GM18502 (cell line): ENCODE data around the gene CFAP221.

Source experiments
- ATAC-seq: cut with Tn5 transposase; IDR thresholded peaks from one replicate; pipeline ENCODE4 v1.9.1; 2021; ENCODE audit warnings: mild to moderate bottlenecking; ENCODE audit not compliant: unreplicated experiment, poor library complexity

Gene CFAP221

DNA sequence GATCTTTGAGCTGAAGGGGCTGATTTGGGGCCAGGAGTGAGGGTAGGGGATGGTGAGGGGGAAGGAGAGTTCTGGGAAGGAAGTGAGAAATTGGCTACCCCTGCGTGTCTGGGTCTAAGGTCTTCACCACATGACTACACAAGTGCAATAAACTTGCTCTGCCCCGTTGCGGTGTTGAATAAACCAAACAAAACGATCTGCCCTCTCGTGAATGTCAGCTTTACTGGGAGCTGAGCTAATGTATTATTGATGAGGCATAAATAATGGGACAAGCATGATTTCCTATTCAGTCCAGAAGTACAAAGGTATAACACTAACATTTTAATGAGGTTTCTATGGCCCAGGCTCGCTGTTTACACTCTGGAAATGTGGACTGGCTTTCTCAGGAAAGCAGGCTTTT lies 8.0 kb upstream of the CFAP221 start:
- ATAC-seq = no peak

DNA sequence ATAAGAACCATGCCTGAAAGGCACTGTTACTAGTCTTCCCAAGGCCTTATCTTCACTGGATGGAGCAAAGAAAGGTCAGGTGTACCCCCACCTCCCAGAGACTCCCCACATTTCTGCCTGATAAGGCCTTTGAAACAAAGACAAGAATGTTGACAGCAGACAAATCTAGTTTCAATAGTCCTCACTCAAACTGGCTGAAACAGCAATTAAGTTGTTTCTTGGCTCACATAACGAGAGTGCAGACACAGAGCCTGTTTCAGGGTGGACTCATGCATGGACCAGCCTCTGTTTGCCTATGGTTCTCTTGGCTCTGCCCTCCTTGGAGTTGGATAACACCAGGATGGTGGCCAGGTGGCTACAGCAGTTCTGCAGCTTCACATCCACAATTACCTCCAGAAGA lies 7.5 kb upstream of the CFAP221 start:
- no peak for ATAC-seq

DNA sequence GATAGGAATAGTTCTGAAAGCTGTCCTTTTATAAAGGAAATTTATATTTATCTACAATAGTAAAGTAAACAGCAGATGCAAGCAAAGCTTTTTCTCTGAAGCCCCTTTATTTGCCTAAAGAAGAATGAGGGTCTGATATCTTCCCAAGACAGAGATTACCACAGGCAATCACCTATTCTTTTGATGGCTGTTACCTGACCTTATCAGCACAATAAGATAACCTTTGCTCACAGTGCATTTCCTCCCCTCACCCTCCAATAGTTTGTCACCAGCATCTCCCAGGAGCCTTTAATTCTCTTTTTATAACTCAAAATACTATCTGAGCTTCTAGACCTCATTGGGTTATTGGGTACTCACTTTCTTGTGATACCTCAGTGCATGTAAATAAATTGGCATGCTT lies 6.5 kb upstream of the CFAP221 start:
- ATAC-seq = no peak

DNA sequence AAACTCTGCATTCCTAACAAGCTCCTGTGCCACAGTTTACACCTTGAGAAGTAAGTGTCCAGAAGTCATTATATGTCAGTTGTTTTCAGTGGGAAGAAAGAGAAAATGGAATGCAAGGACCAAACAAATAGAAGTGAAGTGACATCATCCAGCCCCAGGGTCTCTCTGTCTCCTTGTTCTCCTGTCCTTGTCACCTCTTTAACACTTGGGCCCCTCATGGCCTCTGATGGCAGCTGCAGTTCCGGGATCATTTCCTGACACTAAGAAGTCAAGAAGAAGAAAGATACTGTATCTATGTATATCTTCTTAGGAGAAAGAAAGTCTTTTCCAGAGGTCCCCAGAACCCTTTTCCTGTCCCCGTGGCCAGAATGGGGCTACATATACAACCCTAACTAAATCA lies 2.8 kb upstream of the CFAP221 start:
- no peak for ATAC-seq

DNA sequence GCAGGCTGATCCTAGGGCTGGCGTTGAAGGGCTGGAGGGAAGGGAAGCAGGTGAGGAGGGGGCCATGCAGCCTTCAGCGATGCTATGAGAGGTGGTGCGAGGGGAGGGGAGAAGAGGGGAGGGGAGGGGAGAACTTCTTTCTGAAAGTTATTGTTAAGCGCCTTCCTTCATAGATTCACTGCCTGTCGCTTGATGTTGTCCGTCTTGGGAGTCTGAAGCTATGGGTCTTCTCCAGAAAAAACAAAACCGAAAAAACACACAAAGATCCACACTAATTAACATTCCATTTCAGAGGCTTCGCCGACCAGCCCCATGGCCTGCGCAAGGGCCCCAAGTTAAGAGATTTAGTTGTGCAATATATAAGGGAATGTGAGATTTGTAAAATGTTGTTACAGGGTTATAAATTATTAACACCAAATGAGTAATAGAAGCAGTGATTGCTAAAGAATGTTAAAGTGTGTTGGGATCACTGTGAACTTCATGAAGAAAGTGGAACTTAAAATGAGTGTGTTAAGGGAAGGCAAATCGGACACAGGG lies 758 bp downstream of the CFAP221 start:
- ATAC-seq = no peak

DNA sequence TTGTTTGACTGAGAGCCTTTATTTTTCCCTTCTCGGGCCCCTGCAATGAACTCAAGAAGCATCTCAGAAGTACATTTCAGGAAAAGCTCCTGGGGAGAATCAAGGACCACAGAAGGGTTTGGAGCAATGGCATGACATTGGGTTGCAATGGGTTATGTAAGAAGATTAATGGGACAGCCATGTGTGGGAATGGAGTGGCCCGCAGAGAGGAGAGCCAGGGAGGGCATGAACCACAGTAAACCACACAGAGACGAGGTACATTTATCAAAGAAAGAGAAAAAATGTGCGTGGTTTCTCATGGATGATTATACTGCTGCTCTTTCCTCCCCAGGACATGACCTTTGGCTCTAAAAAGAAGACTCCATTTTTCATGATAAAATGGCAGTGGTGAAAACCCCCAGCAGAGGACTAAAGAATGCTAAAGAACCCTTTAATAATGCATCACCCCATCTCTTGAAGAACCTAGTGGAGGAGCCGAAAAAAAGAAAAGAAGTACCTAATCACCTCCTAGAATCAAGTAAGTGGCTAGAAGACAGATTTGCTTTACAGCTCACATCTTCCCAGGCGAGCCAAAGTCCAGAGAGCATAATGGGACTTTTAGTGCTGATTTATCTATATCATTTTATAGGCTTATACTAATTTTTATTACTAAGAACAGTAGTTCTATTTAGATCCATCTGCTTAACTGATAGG lies 1.7 kb downstream of the CFAP221 start:
- ATAC-seq = no peak

DNA sequence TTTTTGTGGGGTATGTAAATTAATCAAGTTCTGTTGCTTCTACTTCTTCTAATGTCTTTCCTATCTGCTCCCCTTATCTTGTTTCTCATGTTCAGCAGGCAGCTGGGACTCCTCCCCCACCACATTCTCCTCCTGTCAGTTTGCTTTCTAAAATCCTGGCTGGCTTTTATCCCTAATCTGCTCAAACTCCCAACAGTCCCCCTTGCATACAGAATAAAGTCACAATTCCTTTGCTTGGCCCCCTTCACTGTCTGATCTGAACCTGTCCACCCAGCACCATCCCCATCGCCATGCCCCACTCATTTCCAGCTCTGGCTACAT lies 2.2 kb downstream of the CFAP221 start:
- no peak for ATAC-seq

DNA sequence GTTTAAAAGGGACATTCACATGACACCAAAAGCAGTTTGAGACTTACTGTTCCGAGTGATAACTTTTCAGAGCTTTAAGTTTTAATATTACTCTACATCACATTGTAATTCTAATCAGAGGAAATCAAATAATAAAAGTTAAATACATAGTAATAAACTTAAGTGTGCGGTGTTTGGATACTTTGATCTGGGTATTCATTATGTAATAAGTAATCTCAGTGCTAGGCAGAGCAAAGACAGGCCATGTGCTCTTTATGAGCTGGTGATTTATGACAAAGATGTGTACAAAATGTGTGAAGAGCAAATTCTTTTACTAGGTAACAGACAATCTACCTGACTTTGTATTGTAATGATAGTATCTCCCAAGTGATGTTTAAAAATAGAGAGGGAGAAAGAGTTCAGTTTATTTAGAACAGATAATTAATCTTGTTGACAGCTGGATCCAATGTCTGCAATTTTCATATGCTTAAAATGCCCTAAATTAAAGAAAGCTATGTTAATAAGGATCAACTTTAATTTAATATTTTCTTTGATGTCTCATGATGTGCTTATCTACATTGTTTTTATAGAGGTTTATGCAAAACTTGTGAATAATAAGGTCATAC lies 4.4 kb downstream of the CFAP221 start:
- no peak for ATAC-seq

DNA sequence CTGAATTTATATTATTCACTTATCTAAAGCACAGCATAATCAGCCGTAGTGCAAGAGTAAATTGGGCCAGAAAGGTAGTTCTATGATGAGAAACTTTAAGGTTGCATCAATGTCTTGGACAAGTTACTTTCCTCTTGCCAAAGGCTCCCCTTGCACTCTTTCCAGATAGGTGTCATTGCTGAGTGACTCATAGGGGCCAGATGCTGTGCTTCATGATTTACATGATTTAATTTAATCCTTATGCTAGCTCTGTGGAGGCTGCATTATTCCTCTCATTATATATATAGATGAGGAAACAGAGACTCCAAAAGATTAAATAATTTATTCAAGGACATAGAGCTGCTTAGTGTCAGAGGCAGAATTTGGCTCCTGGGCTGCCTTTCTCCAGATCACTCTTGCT lies 5.0 kb downstream of the CFAP221 start:
- no peak for ATAC-seq

DNA sequence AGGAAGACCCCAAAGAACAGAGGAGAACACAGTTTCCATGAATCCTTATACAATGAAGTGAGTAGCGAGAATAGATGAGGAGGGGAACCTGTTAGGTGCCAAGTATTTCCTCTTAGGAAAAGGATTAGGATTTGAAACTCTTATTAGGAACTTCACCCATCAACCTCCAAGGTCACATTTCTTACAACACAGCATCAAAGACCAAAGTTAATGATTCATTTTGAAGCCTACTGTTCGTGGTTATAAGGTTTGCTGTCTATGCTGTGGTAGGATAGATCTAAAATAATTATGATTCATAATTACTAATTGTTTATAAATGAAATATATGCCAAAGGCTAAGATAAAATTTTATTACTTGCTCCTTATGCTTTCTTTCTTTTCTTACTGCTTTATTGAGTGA lies 6.1 kb downstream of the CFAP221 start:
- no peak for ATAC-seq

DNA sequence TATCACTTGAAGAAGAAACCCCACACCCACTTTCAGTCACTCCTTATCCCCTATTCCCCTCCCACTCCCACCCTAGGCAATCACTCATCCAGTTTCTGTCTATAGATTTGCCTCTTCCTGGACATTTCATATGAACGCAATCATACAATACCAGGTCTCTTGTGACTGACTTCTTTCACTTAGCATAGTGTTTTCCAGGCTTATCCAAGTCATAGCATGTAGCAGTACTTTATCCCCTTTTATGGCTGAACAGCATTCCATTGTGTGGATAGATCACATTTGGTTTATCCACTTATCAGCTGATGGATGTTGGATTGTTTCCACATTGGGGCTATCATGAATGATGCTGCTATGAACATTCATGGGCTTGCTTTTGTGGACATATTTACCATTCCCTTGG lies 6.6 kb downstream of the CFAP221 start:
- no peak for ATAC-seq

DNA sequence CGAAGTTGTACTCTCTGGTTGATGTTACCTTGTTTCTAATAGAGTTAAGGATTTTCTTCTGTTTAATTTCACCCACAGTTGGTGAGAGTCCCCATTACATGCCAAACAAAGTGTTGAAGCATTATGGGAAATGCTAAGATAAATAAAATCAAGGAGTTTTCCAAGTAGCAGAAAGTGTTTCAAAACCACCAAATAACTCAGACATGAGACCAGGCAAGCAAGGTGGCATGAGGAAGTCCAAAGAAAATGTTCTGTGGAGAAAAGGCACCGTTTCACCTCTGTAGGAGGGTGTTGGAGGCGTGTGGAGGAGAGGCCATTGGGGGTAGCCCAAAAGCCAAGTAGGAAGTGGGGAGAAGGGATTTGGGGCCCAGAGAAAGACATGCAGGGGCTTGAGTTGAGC lies 8.7 kb downstream of the CFAP221 start:
- ATAC-seq = no peak

DNA sequence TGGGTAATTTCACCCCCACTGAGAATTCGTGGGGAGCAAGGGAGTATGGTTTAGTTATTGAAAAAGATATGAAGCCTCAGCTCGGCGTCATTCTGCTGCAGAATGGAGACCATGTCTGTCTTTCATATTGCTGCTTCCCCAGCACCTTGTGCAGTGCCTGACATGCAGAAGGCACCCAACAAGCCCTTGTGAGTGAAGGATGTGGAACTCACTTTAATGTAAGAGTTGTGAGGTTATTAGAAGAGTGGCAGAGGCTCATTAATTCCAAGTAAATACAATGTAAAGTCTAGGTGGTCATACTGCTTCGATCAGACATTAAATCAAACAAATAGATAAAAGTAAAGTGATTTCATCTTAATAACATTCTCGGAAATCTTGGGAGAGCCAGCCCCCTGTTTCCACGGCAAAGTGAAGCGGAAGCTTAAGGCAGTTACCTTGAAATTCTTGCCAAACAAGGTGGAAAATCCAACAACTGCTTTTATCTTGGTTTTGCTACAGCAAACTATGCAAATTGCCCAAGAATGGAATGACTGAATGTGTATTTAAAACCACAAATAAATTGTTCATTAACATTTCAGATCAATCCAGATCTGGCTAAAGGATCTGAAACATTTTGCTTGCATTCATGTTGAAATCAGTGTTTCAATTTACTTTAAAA lies 9.6 kb downstream of the CFAP221 start:
- ATAC-seq = no peak

DNA sequence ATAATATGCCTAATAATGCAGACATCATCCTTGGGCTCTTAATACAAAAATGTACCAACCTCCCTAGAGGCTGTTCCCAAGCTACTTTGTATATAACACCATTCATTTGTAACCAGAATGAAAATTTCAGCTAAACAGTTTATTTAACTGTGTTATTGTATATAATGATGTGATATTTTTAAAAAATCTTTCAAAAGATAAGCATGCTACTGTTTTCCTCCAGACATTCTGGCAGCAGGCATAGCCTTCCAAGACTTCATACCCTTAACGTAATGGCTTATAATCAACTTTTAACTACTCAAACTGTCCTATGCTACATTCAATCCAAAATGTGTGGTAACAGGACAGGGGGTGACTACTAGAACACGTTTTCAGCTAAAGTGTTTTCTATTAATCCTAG lies 21.2 kb downstream of the CFAP221 start:
- no peak for ATAC-seq

DNA sequence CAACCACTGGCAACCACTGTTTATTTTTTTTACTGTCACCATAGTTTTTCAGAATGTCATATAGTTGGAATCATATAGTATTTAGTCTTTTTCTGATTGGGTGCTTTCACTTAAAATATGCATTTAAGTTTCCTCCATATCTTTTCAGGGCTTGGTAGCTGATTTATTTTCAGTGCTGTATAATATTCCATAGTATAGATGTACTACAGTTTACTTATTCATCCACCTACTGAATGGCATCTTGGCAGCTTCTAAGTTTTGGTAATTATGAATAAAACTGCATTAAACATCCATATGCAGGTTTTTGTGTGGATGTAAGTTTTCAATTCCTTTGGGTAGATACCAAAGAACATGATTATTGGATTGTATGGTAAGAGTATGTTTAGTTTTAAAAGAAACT lies 23.0 kb downstream of the CFAP221 start:
- ATAC-seq = no peak

DNA sequence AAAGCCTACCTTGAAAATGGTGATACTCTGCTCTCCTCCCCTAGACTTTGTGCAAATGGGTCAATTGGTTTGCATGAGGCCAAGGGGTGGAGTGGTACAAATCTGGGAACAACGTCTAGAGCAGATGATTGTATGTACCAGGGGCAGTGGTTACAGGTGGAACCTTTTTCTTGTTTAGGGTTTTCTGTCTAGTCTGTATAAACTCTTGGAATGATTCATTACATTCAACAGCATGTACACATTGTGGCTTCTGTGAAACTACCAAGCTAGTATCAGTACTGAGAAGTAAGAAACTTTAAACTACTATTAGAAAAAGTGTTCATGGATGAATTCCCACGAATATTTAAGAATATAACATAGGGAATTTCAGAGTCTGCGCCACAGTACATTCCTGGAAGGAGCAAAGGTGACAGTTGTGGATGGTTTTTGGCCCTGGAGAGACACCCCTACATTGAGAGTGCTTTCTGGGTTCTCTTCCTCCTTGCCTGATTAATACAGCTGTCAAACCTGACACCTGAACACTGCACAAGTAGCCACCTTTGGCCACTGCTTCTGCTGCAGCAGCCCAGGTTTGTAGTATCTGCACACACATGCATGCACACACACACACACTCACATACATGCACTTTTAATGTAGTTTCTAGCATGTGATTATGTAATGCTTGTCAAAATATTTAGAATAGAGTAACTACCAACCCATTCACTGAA lies 30.0 kb downstream of the CFAP221 start:
- peak; percentile 99 for ATAC-seq

DNA sequence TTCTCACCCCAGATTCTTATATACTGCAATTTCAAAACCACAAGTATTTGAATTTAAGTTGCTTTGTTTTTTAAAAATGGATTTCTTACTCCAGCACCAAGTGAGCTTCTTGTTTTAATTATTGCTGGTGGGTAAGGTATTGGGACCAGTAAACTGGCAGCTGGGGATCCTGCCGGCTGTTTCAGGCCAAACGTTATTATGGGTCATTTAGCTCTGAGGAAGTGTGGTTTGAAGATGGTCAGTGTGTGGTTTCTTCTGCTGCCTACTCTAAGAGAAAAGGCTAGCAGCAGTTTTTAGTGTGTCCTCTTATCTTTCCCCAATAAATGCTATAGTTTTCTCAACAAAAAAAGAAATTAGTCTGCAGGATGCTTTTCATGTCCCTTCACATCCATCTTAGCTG lies 30.6 kb downstream of the CFAP221 start:
- no peak for ATAC-seq

DNA sequence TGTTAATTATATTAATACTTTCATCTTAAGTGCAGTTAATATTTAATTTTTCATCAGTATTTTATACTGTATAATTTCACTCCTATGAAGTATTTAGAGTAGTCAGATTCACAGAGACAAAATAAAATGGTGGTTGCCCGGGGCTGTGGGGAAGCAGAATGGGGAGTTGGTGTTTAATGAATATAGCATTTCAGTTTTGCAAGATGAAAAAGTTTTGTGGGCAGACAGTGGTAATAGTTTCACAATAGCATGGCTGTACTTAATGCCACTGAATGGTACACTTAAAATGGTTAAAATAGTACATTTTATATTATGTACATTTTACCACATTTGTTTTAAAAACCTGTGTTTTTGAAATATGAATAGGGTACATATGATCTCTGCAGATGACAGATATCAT lies 31.2 kb downstream of the CFAP221 start:
- ATAC-seq = no peak

DNA sequence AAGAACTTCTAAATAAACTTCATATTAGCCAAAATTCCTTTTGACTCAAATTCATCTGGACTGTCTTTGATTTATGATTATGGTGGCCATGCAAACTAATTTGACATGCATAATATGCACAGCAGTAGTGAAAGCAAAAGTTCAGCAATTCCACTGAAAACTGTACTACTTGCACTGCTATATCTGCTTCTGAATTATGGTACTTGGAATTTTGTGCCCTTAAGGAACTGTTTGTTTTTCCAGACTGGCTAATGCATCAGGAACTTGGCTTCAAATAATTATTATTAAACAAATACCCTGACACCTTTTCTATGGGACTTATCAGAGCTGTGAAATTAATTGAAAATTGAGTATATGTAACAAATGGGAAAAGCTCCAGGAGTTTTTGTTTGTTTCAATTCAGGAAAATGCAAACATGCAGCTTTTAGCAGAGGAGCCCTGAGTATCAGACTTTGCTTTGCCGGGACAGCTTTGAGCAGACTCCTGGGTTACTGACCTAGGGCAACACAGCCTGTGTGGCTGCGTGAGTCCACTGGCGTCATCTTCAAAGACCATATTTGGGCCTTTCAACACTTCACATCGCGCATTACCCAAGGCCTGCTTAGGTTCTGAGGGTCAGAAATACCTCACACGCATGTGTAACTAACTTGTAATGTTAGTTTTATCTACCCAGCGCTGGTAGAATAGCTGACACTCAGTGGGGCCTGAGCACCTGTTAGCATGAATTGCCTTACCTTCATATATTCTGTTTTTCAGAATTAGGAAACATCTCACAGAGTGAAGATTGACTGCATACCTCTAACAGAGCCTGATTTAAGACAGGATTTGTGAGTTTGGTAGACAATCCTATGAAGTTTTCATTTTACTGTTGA lies 35.4 kb downstream of the CFAP221 start:
- ATAC-seq = no peak

DNA sequence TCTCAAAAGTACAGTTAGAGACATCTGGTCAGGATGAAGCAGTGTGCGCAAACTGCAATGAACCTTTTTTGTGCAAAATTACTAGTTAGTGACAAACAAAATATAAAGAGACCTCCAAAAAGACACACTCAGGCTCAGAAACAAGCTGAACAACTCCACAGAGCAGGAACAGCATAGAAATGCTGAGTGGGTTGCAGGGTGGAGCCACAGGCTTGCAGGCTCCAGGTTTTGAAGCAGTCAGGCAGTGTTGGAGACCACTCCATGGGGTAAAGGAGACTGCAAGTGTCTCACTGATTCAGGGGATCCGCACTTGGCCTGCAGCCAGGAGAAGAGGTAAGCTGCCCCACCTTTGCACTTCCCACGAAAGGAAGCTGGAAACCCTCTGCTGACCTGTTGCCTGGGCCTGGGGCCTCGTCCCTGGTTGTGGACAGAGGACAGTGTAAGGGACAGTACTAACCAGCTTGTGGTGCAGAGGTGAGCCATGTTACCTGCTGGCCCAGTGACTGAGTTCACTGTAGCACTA lies 36.4 kb downstream of the CFAP221 start:
- ATAC-seq = no peak
